Measurements from ENCODE around the gene RIPOR2.

Gene RIPOR2

DNA sequence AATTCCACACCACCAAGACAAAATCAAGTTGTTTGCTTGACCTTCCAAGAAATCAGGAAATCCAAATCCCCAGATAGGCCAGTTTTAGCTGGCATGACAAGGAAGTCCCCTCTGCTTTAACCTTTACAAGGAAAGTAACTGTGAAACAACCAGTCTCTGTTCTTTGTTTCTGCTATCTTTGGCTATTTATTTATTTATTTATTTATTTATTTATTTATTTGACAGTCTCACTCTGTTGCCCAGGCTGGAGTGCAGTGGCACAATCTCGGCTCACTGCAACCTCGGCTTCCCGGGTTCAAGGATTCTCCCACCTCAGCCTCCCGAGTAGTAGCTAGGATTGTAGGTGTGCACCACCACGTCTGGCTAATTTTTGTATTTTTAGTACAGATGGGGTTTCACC, 175.6 kb downstream of the RIPOR2 start (continued):
- TF ChIP-seq ZFP37 (tag by site-specific recombination; IDR thresholded peaks at IDR 0.05): no peak
- TF ChIP-seq MZF1 (tag by site-specific recombination; IDR thresholded peaks at IDR 0.05; ENCODE audit: borderline replicate concordance): no peak
- TF ChIP-seq, protein P1, sequence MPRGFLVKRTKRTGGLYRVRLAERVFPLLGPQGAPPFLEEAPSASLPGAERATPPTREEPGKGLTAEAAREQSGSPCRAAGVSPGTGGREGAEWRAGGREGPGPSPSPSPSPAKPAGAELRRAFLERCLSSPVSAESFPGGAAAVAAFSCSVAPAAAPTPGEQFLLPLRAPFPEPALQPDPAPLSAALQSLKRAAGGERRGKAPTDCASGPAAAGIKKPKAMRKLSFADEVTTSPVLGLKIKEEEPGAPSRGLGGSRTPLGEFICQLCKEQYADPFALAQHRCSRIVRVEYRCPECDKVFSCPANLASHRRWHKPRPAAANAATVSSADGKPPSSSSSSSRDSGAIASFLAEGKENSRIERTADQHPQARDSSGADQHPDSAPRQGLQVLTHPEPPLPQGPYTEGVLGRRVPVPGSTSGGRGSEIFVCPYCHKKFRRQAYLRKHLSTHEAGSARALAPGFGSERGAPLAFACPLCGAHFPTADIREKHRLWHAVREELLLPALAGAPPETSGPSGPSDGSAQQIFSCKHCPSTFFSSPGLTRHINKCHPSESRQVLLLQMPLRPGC (tag by site-specific recombination; IDR thresholded peaks at IDR 0.05): no peak
- TF ChIP-seq HOXA7 (CRISPR knock-in tag; IDR thresholded peaks at IDR 0.05; ENCODE audit: borderline replicate concordance): no peak
- TF ChIP-seq, protein P2, sequence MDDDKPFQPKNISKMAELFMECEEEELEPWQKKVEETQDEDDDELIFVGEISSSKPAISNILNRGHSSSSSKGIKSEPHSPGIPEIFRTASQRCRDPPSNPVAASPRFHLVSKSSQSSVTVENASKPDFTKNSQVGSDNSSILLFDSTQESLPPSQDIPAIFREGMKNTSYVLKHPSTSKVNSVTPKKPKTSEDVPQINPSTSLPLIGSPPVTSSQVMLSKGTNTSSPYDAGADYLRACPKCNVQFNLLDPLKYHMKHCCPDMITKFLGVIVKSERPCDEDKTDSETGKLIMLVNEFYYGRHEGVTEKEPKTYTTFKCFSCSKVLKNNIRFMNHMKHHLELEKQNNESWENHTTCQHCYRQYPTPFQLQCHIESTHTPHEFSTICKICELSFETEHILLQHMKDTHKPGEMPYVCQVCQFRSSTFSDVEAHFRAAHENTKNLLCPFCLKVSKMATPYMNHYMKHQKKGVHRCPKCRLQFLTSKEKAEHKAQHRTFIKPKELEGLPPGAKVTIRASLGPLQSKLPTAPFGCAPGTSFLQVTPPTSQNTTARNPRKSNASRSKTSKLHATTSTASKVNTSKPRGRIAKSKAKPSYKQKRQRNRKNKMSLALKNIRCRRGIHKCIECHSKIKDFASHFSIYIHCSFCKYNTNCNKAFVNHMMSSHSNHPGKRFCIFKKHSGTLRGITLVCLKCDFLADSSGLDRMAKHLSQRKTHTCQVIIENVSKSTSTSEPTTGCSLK (tag by site-specific recombination; IDR thresholded peaks at IDR 0.05): no peak
- no peak for TF ChIP-seq ZFP41 (tag by site-specific recombination; IDR thresholded peaks at IDR 0.05; ENCODE audit: borderline replicate concordance)
- TF ChIP-seq ZNF777 (tag by site-specific recombination; IDR thresholded peaks at IDR 0.05; ENCODE audit: borderline replicate concordance): no peak
- TF ChIP-seq, protein P3, sequence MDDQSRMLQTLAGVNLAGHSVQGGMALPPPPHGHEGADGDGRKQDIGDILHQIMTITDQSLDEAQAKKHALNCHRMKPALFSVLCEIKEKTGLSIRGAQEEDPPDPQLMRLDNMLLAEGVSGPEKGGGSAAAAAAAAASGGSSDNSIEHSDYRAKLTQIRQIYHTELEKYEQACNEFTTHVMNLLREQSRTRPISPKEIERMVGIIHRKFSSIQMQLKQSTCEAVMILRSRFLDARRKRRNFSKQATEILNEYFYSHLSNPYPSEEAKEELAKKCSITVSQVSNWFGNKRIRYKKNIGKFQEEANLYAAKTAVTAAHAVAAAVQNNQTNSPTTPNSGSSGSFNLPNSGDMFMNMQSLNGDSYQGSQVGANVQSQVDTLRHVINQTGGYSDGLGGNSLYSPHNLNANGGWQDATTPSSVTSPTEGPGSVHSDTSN (CRISPR knock-in tag; IDR thresholded peaks at IDR 0.05): no peak
- no peak for TF ChIP-seq ZEB2 (tag by site-specific recombination; IDR thresholded peaks at IDR 0.05)
- 0 out of 2 replicates have a peak, but pooled peaks have one; percentile 18 for TF ChIP-seq ZNF354C (tag by site-specific recombination; IDR thresholded peaks at IDR 0.05; ENCODE audit: borderline replicate concordance, low read depth)
- TF ChIP-seq KLF9 (tag by site-specific recombination; IDR thresholded peaks at IDR 0.05; ENCODE audit: low read depth): no peak
- TF ChIP-seq, protein P4, sequence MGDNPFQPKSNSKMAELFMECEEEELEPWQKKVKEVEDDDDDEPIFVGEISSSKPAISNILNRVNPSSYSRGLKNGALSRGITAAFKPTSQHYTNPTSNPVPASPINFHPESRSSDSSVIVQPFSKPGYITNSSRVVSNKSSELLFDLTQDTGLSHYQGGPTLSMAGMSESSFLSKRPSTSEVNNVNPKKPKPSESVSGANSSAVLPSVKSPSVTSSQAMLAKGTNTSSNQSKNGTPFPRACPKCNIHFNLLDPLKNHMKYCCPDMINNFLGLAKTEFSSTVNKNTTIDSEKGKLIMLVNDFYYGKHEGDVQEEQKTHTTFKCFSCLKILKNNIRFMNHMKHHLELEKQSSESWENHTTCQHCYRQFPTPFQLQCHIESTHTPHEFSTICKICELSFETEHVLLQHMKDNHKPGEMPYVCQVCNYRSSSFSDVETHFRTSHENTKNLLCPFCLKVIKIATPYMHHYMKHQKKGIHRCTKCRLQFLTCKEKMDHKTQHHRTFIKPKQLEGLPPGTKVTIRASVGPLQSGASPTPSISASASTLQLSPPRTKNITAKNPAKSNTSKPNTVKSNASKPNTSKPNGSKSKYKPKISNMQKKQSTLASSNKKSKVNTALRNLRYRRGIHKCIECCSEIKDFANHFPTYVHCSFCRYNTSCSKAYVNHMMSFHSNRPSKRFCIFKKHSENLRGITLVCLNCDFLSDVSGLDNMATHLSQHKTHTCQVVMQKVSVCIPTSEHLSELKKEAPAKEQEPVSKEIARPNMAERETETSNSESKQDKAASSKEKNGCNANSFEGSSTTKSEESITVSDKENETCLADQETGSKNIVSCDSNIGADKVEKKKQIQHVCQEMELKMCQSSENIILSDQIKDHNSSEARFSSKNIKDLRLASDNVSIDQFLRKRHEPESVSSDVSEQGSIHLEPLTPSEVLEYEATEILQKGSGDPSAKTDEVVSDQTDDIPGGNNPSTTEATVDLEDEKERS (tag by site-specific recombination; IDR thresholded peaks at IDR 0.05): no peak
- TF ChIP-seq ZNF416 (tag by site-specific recombination; IDR thresholded peaks at IDR 0.05): no peak
- TF ChIP-seq RBAK (tag by site-specific recombination; IDR thresholded peaks at IDR 0.05): 0 out of 2 replicates have a peak, but pooled peaks have one; percentile 53
- peak; percentile 32 for TF ChIP-seq ZNF654 (tag by site-specific recombination; IDR thresholded peaks at IDR 0.05; ENCODE audit: low read depth)
- no peak for TF ChIP-seq ZNF473 (tag by site-specific recombination; IDR thresholded peaks at IDR 0.05)
- no peak for TF ChIP-seq ZNF132 (tag by site-specific recombination; IDR thresholded peaks at IDR 0.05; ENCODE audit: borderline replicate concordance)
- TF ChIP-seq ZNF555 (tag by site-specific recombination; conservative IDR thresholded peaks at IDR 0.05): peak; percentile 57
- TF ChIP-seq ZNF140 (tag by site-specific recombination; IDR thresholded peaks at IDR 0.05): peak; percentile 66; the same call in 1 of the 2 replicates
- no peak for TF ChIP-seq ZNF791 (tag by site-specific recombination; IDR thresholded peaks at IDR 0.05)
- no peak for TF ChIP-seq ZBTB7A (tag by site-specific recombination; IDR thresholded peaks at IDR 0.05; ENCODE audit: low read depth)
- no peak for TF ChIP-seq ZNF221 (tag by site-specific recombination; IDR thresholded peaks at IDR 0.05; ENCODE audit: borderline replicate concordance)
- TF ChIP-seq WT1 (tag by site-specific recombination; IDR thresholded peaks at IDR 0.05): no peak
- no peak for TF ChIP-seq HOXC10 (CRISPR knock-in tag; IDR thresholded peaks at IDR 0.05)
- TF ChIP-seq, protein P5, sequence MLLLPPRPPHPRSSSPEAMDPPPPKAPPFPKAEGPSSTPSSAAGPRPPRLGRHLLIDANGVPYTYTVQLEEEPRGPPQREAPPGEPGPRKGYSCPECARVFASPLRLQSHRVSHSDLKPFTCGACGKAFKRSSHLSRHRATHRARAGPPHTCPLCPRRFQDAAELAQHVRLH (tag by site-specific recombination; IDR thresholded peaks at IDR 0.05): no peak
- no peak for TF ChIP-seq ZNF530 (tag by site-specific recombination; IDR thresholded peaks at IDR 0.05; ENCODE audit: low read depth)
- TF ChIP-seq, protein P6, sequence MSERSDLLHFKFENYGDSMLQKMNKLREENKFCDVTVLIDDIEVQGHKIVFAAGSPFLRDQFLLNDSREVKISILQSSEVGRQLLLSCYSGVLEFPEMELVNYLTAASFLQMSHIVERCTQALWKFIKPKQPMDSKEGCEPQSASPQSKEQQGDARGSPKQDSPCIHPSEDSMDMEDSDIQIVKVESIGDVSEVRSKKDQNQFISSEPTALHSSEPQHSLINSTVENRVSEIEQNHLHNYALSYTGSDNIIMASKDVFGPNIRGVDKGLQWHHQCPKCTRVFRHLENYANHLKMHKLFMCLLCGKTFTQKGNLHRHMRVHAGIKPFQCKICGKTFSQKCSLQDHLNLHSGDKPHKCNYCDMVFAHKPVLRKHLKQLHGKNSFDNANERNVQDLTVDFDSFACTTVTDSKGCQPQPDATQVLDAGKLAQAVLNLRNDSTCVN (tag by site-specific recombination; optimal IDR thresholded peaks at IDR 0.05): no peak
- TF ChIP-seq, protein P7, sequence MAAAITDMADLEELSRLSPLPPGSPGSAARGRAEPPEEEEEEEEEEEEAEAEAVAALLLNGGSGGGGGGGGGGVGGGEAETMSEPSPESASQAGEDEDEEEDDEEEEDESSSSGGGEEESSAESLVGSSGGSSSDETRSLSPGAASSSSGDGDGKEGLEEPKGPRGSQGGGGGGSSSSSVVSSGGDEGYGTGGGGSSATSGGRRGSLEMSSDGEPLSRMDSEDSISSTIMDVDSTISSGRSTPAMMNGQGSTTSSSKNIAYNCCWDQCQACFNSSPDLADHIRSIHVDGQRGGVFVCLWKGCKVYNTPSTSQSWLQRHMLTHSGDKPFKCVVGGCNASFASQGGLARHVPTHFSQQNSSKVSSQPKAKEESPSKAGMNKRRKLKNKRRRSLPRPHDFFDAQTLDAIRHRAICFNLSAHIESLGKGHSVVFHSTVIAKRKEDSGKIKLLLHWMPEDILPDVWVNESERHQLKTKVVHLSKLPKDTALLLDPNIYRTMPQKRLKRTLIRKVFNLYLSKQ (tag by site-specific recombination; IDR thresholded peaks at IDR 0.05; ENCODE audit: borderline replicate concordance): no peak

Data from HEK293 (cell line).